Left forelimb (tissue), 1 donor: ENCODE data around the gene TP53I13.
A peak's percentile ranks its signal among the peaks of the same experiment; 100 is the strongest.

ENCODE experiments used
- DNase-seq: peaks from one replicate; pipeline ENCODE4 v3.0.0-alpha.2; 2018; ENCODE audit warnings: low spot score

TP53I13 gene

GRCh38 chr17:29615492-29616299, 47.2 kb downstream of the TP53I13 start:
- DNase-seq = peak; percentile 90

GRCh38 chr17:29616300-29617048, 48.0 kb downstream of the TP53I13 start:
- no peak for DNase-seq

- DNase-seq = peak; percentile 69
These were observed 48.6 kb downstream of the TP53I13 start for GRCh38 chr17:29617125-29617480.

- DNase-seq = no peak
These were observed 49.2 kb downstream of the TP53I13 start for GRCh38 chr17:29617481-29618271.

GRCh38 chr17:29618272-29619065, 50.0 kb downstream of the TP53I13 start:
- no peak for DNase-seq

GRCh38 chr17:29619251-29619650, 50.8 kb downstream of the TP53I13 start:
- DNase-seq = no peak

GRCh38 chr17:29620271-29620670, 51.8 kb downstream of the TP53I13 start:
- no peak for DNase-seq

- DNase-seq = no peak
These were observed 52.4 kb downstream of the TP53I13 start for GRCh38 chr17:29620779-29621500.

GRCh38 chr17:29621751-29622194, 53.3 kb downstream of the TP53I13 start:
- DNase-seq = no peak
